SK-N-SH (cell line): ENCODE results near the gene PCBD1.

Source experiments
- ELF1 ChIP-seq: IDR thresholded peaks from 2 replicates; pipeline ENCODE4 v1.4.0; 2012
- EP300 ChIP-seq, 2 experiments: IDR thresholded peaks; 2 replicates each; pipeline versions ENCODE4 v1.4.0 to v1.6.1; 2012; ENCODE audit warnings: borderline replicate concordance in 1 of 2, low read depth in 1 of 2, low read length in 1 of 2
- EZH2phosphoT487 ChIP-seq: fragments of 200-600 bp; sonication (generic); IDR thresholded peaks from 2 replicates; pipeline ENCODE4 v1.6.1; 2017; ENCODE audit warnings: low read depth, mixed run types, mild to moderate bottlenecking, antibody characterized with exemption, moderate library complexity, borderline replicate concordance
- POLR2AphosphoS5 ChIP-seq: IDR thresholded peaks from 2 replicates; pipeline ENCODE4 v1.6.1; 2012; ENCODE audit warnings: low read depth, low read length
- RFX5 ChIP-seq: IDR thresholded peaks from 2 replicates; pipeline ENCODE4 v1.6.1; 2012; ENCODE audit warnings: mild to moderate bottlenecking, improper control_type of control experiment, low read length
- SMC3 ChIP-seq: IDR thresholded peaks from 2 replicates; pipeline ENCODE4 v1.6.1; 2012; ENCODE audit warnings: low read depth, low read length, improper control_type of control experiment
- TAF1 ChIP-seq: IDR thresholded peaks from 2 replicates; pipeline ENCODE4 v1.6.1; 2012; ENCODE audit warnings: low read depth, mild to moderate bottlenecking, low read length, moderate library complexity, borderline replicate concordance
- TCF12 ChIP-seq: IDR thresholded peaks from 2 replicates; pipeline ENCODE4 v1.4.0; 2012
- YY1 ChIP-seq: IDR thresholded peaks from 2 replicates; pipeline ENCODE4 v1.4.0; 2012; ENCODE audit warnings: low read depth, mild to moderate bottlenecking
- TF ChIP-seq, protein P1 (sequence below): fragments of 150-350 bp; IDR thresholded peaks from 2 replicates; pipeline ENCODE4 v1.6.1; 2017; ENCODE audit warnings: antibody characterized with exemption, low read length, low read depth, borderline replicate concordance
- TF ChIP-seq, protein P2 (sequence below): fragments of 200-600 bp; sonication (generic); IDR thresholded peaks from 2 replicates; pipeline ENCODE4 v1.6.1; 2017; ENCODE audit warnings: antibody characterized with exemption, mild to moderate bottlenecking, moderate library complexity
- TF ChIP-seq, protein P3 (sequence below): IDR thresholded peaks from 2 replicates; pipeline ENCODE4 v1.6.1; 2012; ENCODE audit warnings: mild to moderate bottlenecking, low read depth, low read length, moderate library complexity
- TF ChIP-seq, protein P4 (sequence below): IDR thresholded peaks from 2 replicates; pipeline ENCODE4 v1.4.0; 2012; ENCODE audit warnings: low read depth, borderline replicate concordance
- TF ChIP-seq, protein P5 (sequence below): IDR thresholded peaks from 2 replicates; pipeline ENCODE4 v1.4.0; 2012; ENCODE audit warnings: low read depth, borderline replicate concordance

DNA sequence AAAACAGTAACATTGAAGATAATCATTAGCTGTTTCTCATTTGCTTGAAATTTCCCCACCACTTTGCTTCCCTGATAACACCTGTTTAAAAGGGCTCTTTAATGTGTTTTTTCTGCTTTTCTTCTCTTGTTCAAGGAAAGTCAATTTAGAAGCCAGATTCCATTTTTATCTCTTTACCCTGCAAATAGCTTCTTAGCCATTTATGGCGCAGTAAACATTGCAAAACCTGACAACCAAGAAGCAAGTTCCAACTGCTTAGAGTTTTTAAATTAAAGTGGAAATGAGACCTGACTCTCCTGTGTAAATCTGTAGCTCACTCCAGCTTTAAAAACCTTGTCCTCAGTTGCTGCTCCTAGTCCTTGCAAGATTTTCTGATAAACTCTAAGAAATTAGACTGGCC, 42.5 kb downstream of the PCBD1 start:
- TF ChIP-seq ELF1 (no peak), EP300 (IDR thresholded peaks at IDR 0.05; ENCODE audit: borderline replicate concordance in 1 of 2, low read depth in 1 of 2, low read length in 1 of 2) (no peak), RFX5 (no peak), YY1 (no peak), SMC3 (no peak), TAF1 (no peak), POLR2AphosphoS5 (no peak), TCF12 (no peak), EZH2phosphoT487 (no peak)
- TF ChIP-seq, protein P1, sequence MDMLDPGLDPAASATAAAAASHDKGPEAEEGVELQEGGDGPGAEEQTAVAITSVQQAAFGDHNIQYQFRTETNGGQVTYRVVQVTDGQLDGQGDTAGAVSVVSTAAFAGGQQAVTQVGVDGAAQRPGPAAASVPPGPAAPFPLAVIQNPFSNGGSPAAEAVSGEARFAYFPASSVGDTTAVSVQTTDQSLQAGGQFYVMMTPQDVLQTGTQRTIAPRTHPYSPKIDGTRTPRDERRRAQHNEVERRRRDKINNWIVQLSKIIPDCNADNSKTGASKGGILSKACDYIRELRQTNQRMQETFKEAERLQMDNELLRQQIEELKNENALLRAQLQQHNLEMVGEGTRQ: no peak
- TF ChIP-seq, protein P2, sequence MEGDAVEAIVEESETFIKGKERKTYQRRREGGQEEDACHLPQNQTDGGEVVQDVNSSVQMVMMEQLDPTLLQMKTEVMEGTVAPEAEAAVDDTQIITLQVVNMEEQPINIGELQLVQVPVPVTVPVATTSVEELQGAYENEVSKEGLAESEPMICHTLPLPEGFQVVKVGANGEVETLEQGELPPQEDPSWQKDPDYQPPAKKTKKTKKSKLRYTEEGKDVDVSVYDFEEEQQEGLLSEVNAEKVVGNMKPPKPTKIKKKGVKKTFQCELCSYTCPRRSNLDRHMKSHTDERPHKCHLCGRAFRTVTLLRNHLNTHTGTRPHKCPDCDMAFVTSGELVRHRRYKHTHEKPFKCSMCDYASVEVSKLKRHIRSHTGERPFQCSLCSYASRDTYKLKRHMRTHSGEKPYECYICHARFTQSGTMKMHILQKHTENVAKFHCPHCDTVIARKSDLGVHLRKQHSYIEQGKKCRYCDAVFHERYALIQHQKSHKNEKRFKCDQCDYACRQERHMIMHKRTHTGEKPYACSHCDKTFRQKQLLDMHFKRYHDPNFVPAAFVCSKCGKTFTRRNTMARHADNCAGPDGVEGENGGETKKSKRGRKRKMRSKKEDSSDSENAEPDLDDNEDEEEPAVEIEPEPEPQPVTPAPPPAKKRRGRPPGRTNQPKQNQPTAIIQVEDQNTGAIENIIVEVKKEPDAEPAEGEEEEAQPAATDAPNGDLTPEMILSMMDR: no peak
- TF ChIP-seq, protein P3, sequence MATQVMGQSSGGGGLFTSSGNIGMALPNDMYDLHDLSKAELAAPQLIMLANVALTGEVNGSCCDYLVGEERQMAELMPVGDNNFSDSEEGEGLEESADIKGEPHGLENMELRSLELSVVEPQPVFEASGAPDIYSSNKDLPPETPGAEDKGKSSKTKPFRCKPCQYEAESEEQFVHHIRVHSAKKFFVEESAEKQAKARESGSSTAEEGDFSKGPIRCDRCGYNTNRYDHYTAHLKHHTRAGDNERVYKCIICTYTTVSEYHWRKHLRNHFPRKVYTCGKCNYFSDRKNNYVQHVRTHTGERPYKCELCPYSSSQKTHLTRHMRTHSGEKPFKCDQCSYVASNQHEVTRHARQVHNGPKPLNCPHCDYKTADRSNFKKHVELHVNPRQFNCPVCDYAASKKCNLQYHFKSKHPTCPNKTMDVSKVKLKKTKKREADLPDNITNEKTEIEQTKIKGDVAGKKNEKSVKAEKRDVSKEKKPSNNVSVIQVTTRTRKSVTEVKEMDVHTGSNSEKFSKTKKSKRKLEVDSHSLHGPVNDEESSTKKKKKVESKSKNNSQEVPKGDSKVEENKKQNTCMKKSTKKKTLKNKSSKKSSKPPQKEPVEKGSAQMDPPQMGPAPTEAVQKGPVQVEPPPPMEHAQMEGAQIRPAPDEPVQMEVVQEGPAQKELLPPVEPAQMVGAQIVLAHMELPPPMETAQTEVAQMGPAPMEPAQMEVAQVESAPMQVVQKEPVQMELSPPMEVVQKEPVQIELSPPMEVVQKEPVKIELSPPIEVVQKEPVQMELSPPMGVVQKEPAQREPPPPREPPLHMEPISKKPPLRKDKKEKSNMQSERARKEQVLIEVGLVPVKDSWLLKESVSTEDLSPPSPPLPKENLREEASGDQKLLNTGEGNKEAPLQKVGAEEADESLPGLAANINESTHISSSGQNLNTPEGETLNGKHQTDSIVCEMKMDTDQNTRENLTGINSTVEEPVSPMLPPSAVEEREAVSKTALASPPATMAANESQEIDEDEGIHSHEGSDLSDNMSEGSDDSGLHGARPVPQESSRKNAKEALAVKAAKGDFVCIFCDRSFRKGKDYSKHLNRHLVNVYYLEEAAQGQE: no peak
- TF ChIP-seq, protein P4, sequence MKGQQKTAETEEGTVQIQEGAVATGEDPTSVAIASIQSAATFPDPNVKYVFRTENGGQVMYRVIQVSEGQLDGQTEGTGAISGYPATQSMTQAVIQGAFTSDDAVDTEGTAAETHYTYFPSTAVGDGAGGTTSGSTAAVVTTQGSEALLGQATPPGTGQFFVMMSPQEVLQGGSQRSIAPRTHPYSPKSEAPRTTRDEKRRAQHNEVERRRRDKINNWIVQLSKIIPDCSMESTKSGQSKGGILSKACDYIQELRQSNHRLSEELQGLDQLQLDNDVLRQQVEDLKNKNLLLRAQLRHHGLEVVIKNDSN: no peak
- TF ChIP-seq, protein P5, sequence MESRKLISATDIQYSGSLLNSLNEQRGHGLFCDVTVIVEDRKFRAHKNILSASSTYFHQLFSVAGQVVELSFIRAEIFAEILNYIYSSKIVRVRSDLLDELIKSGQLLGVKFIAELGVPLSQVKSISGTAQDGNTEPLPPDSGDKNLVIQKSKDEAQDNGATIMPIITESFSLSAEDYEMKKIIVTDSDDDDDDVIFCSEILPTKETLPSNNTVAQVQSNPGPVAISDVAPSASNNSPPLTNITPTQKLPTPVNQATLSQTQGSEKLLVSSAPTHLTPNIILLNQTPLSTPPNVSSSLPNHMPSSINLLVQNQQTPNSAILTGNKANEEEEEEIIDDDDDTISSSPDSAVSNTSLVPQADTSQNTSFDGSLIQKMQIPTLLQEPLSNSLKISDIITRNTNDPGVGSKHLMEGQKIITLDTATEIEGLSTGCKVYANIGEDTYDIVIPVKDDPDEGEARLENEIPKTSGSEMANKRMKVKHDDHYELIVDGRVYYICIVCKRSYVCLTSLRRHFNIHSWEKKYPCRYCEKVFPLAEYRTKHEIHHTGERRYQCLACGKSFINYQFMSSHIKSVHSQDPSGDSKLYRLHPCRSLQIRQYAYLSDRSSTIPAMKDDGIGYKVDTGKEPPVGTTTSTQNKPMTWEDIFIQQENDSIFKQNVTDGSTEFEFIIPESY: no peak
